GM18526 (cell line): Measurements from ENCODE around the gene GRID1.

ENCODE experiments used
- POLR2A ChIP-seq: IDR thresholded peaks from 3 replicates; pipeline ENCODE4 v1.6.1; 2011; ENCODE audit not compliant: insufficient read length; ENCODE audit errors: extremely low read depth

Gene GRID1

GRCh38 chr10:85946713-85947326 lies 419.8 kb downstream of the GRID1 start:
- peak; percentile 39 for TF ChIP-seq POLR2A

DNA sequence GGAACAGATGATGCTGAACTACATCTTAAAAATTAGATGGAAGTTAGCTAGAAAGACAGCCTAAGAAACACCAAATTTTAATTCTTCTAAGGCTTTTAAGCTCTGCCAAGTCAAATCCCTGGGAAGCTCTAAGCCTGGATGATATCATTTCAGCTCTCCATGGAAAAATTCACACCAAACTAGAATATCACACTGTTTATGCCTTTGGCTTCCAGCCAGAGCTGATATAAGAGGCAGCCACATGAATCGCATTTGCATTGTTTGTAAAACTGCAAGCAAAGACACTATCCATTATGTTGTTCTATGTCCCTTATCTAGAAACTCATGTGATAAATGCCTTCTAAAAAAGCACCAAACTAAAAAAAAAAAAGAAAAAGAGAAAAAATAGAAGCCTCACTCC lies 430.4 kb downstream of the GRID1 start:
- no peak for TF ChIP-seq POLR2A

DNA sequence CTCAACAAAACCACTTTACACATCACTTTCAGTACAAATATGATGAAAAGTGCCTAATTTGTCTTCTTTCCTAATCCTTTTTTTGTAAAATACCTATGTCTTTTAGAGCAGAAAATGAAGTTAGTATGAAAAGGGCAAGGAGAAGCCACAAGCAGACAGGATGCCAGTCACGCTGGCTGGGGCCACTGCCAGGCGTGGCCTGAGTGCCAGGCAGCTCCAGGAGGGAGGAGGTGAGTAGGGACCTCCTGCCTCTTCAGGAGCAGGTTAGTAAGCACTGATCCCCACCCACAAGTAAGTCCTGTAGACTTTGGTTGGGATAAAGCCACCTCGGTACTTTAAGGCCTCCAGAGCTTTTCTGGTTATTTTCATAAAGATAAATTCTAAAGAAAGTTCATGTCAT lies 432.0 kb downstream of the GRID1 start:
- no peak for TF ChIP-seq POLR2A

- no peak for TF ChIP-seq POLR2A
These were observed 438.5 kb downstream of the GRID1 start for GRCh38 chr10:85927952-85928665.

- TF ChIP-seq POLR2A, result no peak
These were observed 439.6 kb downstream of the GRID1 start for GRCh38 chr10:85926986-85927385.

- TF ChIP-seq POLR2A, result no peak
These were observed 440.5 kb downstream of the GRID1 start for GRCh38 chr10:85926136-85926535.

DNA sequence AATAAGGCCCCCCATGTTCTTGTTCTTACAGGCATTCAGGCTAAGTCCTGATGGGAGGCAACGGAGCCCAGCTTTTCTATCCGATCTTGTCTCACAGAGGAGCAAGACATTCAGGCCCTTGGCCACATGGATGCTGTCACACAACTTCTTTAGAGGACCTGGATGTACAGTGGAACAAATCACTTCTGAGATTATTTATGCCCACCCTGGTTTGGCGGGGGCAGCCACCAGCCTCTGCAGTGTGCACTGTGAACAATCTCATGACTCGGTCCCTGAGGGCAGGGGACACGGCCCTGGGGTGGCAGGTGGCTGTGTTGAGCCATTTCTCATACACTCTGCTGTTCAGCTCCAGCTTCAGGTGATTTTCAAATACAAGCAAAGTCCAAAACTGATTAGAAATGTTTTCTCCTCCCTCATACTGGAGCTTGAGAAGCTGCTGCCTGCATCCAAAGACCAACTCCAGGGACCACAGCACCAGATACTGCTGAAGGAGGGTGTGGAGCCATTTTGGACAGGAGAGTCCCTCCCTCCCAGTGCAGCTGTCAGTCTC lies 441.3 kb downstream of the GRID1 start:
- no peak for TF ChIP-seq POLR2A

GRCh38 chr10:85924382-85925102 lies 442.1 kb downstream of the GRID1 start:
- TF ChIP-seq POLR2A, result no peak

- TF ChIP-seq POLR2A, result no peak
These were observed 444.1 kb downstream of the GRID1 start for GRCh38 chr10:85922356-85923129.

DNA sequence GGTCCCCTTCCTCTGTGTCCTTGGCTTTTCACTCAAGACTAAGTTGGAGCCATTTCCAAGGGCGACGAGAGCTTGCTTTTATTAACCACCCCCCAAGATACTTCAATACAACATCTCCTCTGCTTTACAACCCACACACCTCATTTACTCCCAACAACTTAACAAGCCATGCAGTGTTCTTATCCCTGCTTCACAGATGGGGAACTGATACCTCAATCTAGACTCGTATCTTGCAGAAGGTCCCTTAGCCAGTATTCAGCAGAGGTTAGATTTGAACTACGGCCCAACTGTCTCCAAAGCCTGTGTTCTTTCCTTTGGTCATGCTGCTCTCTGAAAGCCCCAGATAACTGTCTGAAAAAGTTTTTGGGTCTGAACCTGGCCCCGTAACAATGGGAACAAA lies 444.8 kb downstream of the GRID1 start:
- TF ChIP-seq POLR2A, result no peak

- no peak for TF ChIP-seq POLR2A
These were observed 446.3 kb downstream of the GRID1 start for GRCh38 chr10:85920311-85920710.

DNA sequence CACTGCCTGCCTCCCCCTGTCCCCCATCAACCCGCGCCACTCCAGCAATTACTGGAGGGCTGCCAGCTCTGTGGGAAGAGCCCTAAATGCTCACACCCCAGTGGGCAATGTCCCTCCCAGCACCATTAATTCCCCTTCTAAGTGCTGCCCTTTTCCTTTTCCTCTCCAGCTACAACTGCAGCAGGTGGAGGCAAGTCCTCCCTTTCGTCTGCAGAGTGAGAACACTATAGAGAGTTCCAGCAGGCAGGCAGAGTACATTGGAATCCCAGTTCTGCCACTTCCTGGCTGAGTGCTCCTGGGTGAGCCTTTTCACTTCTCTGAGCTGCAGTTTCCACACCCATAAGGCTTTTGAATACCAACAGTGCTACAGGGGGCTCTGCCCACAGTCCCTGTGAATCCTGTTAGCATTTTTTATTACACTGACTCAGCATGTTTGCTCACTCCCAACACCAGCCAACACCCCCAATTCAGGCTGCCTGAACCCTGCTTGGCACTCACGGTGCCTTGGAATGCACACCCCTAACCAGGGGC lies 447.0 kb downstream of the GRID1 start:
- no peak for TF ChIP-seq POLR2A

DNA sequence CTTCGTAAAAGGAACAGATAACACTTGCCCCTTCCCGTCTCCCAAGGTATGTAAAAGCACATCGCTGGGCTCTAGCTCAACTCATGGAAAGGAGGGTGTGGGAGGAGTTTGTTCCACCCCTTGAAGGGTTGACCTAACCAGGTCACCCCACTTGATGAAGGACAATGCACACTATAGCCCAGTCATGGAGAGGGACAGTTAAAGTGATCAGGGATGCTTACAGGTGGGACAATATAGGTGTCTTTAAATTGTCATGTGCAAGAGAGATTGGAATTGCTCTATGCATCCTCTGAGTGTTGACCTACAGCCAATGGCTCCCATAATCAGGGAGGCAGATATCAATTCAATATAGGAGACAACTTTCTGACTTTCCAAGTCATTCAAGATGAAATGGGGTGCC lies 448.2 kb downstream of the GRID1 start:
- no peak for TF ChIP-seq POLR2A

DNA sequence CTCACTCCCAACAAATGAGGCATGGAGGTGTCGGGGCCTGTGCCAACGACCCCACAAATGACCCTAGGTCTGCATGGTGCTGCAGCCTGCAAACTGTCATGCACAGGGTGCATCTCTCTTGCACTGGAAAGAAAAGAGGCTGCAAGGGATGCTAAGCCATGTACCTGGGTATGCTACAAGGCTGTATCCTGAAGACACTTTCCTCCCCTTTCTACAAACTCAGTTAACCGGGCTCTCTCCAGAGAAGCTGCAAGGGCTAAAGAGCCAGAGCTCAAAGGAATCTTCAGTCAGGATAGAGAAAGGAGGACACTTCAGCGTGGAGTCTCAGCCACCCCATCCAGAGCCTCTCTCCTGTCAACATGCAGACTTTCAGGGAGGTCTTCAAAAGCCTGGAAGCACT lies 449.0 kb downstream of the GRID1 start:
- no peak for TF ChIP-seq POLR2A

GRCh38 chr10:85916994-85917573 lies 449.5 kb downstream of the GRID1 start:
- no peak for TF ChIP-seq POLR2A

DNA sequence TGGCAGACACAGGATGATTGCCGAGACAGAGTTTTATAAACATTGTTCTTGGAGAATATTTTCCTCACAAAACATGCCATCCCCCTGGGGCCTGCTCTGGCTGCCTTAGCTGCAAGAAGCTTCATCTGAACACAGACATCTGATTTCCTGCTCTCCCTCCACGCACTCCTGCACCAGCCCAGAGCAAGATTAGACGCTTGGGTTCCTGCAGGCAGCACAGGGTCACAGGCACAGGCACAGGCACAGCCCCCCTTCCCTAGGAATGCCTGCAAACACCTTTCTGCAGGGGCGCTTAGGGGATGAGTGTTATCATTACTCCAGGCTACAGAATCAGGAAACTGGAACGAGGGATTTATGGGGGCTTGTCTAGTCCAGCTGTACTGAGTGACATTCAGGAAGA lies 450.3 kb downstream of the GRID1 start:
- TF ChIP-seq POLR2A, result no peak
